HPDE6-E6E7 (cell line): ENCODE results near the gene DYRK3.
"Not testable (repeated sequence)": the region's sequence is repeated elsewhere in the genome, so short reads cannot be mapped to it uniquely, and the experiment has no call there.

ENCODE experiments used
- DNase-seq: peaks from one replicate; pipeline ENCODE4 v3.0.0; 2011; ENCODE audit warnings: missing footprints; ENCODE audit errors: extremely low spot score

Gene DYRK3

DNA sequence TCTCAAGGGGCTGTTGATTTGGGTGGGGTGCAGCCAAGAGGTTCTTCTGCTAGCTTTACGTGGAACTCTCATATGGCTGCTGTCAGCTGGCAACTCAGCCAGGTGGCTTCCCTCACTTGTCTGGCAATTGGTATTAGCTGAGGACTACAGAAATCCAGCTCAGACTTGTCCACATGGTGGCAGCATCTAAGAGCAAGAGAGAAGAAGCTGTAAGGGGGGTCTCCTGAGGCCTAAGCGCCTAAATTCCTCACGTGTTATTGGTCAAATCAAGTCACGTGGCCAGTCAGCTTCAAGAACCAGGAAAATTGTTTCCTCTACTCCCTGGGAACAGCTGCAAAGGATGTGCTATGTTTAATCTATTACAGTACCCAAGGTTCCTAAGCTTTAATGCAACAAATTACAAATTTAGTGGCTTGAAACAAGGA is 4.2 kb upstream of the DYRK3 start:
- no peak for DNase-seq

DNA sequence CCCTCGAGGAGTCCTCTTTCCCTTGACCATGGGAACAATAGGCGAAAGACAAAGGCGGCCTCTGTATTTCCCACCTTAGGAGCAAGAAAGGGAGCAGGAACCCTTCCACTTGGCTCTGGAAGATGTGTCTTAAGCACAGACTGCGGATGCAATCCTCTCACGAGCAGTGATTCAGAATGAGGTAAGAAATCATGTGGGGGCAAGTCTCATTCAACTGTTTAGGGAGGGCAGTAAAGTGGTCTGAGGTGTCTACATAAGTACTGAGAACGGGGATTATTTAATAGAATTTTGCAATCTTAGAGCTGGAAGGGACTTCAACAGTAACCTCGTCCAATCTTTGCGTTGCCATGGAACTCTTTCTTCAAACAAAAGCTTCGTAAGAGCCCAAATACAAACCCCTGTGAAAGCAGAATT is 1.6 kb upstream of the DYRK3 start:
- peak; percentile 77 for DNase-seq

DNA sequence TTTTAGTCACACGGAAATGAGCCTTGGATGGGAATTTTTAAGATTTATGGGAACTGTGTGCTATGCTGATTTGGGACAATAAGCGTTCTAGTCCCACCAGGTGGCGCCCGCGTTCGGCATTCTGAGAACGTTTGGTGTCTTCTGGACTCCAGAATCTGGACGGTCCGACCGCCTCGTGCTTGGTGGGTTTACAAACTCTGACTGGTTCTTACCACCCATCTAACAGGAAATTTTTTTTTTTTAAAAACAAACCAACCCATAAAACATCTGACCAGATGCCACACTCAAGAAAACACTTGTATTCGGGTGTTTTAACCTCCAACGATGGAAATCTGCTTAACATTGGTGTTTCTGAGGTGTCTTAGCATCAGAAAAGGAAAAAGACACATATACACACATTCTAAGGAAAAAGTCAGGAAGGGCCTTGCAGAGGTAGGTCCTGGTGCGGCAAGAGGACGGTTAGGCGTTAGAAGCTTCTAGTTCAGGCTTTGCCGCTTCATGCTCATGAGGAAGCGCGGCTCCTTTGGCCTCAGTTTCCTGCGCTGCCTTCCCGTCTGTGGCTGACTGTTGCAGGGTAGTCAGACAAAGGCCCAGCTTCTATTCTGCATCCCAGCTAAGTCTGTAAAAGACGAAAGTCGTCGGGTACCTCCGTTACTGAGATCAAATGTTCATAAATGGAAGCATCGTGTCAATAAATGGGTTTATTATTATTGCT is 814 bp upstream of the DYRK3 start:
- no peak for DNase-seq

DNA sequence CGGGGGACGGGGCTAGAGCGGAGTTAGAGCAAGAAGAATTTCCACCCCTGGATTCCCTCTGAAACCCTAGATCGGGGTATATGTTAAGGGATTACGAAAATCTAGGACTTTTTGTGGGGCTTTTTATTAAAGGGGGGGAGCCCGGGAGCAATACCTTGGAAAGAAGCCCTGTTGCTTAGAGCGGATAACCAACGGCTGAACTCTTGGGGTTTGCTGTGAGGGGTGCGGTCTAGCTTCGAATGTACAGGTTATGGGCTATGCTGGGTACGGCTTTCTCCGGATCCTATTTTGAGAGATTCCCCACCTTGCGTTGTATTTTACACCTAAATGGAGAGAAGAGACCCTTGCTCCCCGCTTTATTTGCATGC is 626 bp downstream of the DYRK3 start:
- DNase-seq = no peak

GRCh38 chr1:206636671-206637070 is 1.3 kb downstream of the DYRK3 start:
- no peak for DNase-seq

- DNase-seq = no peak
These were observed 2.3 kb downstream of the DYRK3 start for GRCh38 chr1:206637605-206638004.

GRCh38 chr1:206642074-206642473 is 6.7 kb downstream of the DYRK3 start:
- not testable (repeated sequence) for DNase-seq

DNA sequence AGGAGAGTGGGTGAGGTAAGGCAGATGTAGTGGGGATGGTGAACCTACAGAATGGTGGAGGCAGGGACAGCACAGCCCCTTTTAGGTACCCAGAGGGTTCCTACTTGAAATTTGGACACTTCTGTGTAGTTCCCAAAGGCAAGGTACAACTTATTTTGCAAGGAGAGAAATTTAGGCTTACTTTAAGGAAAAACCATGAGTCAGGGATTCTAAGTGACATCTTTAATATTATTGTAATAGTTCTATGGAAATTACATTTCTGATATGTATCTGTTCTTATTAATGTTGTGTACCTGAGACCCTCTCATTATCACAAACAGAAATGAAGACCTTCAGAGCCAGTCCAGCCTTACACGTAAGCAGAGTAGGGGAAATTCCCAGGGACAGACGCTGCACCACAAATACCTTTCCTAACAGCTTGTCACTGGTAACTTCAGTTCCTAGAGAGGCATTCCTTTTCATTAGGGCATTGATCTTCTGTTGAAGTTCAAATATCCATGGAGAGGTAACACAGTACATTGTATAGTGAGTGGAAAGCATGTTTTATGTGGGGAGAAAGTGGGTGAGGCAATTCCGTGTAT is 7.9 kb downstream of the DYRK3 start:
- no peak for DNase-seq

DNA sequence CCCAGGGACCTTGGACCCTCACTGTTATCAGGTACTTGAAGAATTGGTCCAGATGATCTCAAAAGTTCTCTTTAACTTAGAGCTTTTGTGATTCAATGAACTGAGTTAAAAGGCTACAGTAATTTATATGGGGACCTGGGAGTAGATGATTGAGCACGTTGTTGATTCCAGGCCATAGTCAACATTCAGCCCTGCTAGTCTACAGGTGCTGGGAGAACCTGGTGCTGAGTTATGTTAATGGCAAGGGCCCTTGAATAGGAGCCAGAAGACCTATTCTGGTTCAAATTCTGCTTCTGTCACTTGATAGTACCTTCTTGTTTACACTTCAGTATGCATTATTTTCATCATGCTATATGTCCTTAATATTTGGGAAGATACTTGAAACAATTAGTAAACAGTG is 11.2 kb downstream of the DYRK3 start:
- no peak for DNase-seq

DNA sequence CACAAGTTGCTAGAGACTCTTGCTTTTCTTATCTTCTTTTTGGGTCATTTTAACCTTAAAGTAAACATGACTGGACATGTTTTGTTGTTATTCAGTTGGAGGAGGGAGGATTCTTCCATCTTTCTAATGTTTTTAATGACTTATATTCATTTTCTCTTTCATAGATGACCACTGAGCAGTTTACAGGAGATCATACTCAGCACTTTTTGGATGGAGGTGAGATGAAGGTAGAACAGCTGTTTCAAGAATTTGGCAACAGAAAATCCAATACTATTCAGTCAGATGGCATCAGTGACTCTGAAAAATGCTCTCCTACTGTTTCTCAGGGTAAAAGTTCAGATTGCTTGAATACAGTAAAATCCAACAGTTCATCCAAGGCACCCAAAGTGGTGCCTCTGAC is 11.9 kb downstream of the DYRK3 start:
- DNase-seq = no peak

DNA sequence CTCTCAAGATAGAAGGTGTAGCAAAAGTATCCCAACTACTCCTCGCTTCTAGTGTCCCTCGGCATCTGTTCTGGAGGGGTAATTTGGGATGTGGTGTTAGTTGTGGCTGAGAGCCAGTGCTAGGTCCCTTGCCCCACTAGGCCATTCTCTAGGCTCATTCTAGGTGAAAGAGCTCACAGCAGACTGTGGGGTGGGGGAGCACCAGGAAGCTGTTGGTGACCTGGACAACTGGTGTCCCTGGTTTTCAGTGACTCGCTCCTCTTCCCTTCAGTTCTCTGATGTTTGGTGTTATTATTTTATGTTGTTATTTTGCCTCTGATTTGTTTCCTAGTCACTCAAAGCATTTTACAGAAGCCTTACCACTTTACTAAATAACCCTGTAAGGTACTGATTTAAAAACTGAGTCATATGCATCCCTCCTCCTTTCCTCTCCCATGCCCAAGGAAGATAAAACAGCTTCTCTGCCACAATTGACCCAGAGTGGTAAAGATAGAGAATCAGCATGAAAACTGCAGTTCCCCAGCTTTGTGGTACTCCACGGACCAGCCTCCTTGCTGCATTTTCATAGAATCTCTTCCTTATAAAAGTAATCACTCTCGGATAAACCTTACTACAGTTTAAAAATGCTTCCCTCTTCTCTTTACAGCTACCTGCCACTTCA is 14.1 kb downstream of the DYRK3 start:
- no peak for DNase-seq

DNA sequence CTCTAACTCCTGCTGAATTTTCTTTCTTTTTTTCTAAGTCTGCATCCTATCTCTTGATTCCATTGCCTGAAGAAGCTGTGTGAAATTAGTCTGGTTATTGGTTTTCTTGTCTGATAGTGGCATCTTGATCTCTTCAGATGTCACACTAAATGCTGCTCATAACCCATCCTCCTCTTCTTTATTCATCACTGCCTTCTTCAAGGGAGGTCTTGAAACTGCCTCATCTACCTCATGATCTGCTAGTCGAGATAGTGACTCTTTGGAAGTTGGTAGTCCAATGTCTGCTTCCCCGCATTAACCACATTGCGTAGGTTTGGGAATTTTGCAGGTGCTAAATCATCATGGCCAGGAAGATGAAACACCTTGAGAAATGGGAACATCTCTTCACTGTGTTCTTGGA is 15.7 kb downstream of the DYRK3 start:
- DNase-seq = no peak

DNA sequence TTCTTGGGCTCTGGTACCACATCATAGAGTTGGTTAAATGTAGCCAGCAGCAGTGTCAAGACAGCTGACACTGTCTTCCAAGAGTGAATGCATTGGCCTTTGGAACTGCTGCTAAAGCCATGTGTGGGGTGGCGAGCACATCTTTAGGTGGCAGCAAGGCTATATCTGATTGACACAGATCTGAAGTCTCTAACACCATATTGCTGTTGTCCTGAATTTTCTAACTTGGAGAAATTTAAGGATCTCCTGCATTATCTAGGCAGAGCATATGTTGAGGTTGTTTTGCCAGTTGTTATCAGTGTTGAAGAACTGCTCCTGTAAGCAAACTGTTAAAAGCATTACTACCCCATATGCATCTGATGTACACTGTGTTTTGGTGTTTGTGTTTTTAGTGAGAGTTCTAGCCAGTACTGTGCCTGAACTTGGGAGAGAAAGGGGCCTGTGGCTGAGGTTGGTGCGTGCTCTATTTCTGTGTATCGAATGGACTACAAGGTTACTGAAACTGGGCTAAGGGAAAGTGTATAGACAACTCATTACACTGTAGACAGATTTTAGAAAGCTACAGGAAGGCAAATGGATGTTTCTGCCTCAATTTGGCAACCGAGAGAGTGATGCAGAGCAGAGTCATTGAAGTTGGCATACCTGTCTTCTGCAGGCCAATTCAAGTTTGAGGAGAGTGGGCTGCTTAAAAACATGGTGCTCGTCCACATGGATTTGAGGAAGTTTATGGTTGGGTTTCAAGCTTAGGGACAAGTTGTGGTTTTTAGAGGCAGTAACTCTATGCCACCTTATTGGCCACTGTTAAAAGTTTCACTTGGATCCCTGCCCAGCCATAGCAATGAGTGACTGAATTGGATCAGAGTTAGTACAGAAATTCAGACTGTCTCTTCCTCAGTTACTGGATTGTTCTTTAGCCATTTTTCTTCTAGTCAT is 16.9 kb downstream of the DYRK3 start:
- no peak for DNase-seq

DNA sequence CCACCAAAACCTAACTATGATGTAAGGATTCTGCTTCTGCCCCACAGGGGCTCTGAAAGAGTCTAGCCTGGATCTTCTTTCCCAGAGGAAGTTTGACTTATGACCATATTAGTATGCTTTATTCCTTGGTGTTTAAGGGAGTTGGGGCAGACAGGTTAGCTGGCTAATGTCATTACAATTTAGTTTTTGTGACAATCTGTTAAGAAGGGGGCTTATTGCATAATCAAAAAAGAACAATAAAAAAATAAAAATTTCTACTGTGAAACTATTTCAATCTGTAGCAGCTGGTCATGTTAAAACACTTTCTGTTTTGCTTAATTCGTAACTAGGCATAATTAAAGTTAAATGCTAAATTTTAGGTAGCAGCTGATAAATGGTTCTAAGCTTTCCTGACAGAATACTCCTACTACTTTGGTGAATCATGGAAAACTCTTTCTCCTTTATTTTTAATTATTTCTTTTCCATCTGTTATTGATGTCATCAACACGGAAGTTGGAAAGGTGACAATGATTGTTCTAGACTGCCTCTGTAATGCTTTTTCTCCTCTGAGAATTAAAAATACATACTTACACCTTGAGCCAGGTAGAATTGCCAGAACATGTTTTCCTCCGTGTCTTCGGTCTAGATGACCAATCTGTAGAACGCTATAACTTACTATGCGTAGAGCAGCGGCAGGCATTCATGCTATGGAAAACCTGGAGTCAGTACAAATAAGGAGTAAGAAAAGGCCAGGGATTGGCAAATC is 18.6 kb downstream of the DYRK3 start:
- no peak for DNase-seq

GRCh38 chr1:206654828-206655227 is 19.5 kb downstream of the DYRK3 start:
- no peak for DNase-seq

DNA sequence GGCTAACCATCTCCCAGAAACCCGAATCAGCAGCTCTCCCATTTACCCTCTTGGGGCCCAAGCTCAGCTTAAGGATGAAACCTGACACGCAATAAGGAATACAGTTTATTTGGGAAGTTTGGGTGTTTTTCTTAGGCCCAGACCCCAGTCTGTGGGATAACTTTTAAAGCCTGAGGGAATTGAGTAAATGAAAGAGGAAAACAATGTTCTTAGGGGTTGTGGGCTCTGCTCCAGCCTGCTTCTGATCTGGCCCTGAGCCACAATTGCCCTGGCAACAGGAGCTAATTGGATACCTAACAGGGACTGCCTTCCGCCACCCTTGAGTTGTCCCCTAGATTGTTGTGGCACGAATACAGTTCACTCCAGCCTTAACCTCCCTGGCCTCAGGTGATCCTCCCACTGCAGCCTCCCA is 20.1 kb downstream of the DYRK3 start:
- DNase-seq = no peak

DNA sequence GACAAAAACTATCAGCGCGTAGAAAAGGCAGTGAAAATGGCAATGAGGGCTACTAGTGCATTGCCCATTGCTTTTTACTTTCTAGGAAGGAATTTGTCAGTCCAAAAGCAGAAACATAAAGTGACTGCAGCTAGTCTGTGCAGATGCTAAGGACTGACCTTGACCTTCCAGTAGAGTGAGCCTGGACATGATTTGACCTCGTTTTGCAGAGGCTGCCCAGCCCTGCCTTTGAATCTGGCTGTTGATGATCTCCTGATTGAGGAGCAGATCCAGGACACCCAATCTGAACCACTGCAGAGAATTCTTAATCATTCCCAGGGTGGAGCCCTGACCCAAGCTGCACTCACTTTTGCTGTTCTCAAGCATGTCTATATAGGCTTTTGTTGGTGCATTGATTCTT is 21.6 kb downstream of the DYRK3 start:
- no peak for DNase-seq

GRCh38 chr1:206657751-206658150 is 22.4 kb downstream of the DYRK3 start:
- no peak for DNase-seq

DNA sequence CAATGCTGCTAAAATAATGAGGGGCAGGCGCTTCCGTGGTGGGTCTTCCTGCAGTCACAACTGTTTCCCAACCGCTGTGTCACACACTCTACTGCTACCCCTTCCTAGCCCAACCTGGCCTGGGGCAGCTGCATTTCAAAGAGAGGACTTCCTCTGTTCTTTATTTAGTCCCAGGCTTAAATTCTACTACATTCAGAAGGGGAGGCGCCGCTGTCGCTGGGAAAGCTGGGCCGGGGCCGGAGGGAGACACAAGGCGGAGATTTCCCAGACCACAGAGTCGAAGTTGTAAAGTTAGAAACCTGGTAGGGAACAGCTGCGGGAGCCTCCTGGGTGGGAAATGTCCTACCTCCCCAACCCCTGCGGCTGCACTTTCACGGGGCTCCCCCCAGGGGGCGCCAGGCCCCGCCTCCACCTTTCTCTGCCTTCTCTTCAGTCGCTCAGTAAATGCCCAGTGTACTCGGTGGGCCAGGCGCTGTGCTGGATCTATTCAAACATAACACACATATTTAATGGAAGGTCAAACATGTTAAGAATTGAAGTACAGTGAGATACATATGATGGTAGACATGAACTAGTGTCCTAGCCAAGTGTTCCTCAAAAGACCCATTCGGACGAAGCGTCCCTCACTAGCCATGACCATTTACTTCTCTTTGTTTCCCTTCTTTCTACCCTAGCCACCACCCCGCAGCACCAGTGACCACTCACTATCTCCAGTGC is 23.1 kb downstream of the DYRK3 start:
- DNase-seq = no peak

DNA sequence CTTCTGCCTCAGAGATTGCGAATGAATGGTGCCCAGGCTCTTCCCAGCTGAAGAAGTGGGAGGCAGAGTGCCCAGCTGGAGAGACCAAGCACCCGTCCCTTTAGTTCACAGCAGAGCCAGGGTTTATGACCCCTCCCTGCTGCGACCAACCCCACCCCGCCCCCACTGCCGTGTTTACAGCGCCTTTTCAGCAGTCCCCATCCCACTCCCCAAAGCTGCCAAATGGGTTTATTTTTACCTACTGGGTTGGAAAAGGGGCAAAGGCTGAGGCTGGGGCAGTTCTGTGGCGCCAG is 23.6 kb downstream of the DYRK3 start:
- no peak for DNase-seq

GRCh38 chr1:206660136-206660535 is 24.8 kb downstream of the DYRK3 start:
- DNase-seq = no peak
